ENCODE data around the gene USP49.

Gene USP49

DNA sequence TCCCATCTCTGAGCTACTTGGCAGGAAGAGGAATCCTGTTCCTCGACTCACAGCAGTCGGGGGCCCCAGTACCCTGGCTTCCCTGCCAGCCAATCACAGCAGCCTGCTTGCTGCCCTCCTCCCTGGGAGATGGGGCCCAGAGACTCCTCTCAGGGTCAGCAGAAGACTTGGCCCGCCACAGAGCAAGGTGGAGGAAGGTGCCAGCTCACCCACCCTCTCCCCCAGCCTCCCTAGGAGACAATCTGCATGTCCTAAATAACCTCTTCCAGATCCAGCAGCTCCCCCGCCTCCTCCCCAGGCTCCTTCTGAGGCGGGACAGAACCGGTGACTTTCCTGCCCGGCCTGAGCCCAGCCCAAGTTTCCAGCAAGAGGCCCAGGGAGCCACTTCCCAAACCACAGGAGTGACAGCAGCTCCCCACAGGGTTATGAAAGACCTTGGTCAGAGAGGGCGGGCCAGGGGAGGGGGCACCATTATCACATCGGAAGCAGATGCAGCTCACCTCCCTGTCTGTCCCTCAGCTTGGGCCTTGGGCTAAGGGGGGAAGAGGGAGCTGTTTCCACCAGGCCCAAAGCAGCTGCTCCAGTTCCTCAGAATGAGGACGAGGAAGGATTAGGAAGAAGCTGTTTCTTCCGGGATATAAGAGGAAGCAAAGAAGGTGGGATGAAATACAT is 44.1 kb upstream of the USP49 start:
- H3K9ac ChIP-seq (ENCODE audit: low read depth, low read length, poor library complexity), result peak overlapping the region; percentile 73
- H3K9me3 ChIP-seq (replicated peaks in 1 of 2; ENCODE audit: control insufficient read depth in 2 of 2, insufficient read depth in 1 of 2, low read depth in 1 of 2, low read length in 2 of 2), result no peaks in the 10 kb centered on the region
- H2BK15ac ChIP-seq (ENCODE audit: low read length), result no peak overlapping the region
- H3K4me1 ChIP-seq (ENCODE audit: control insufficient read depth in 2 of 2, insufficient read depth in 1 of 2, low read depth in 1 of 2, low read length in 2 of 2), result peaks cover 18 to 21% of the 10 kb centered on the region in 2 donors
- H3K4me2 ChIP-seq (ENCODE audit: insufficient read depth, low read length, poor library complexity, severe bottlenecking), result no peak overlapping the region
- no peak overlapping the region for H4K8ac ChIP-seq (ENCODE audit: low read depth, low read length)
- no CpG with 5 or more reads among the region's 11 CpGs for WGBS, 2 donors (ENCODE audit: extremely low coverage in 2 of 2, insufficient read length in 2 of 2, insufficient replicate concordance in 1 of 2)
- no peak overlapping the region for H2BK5ac ChIP-seq (ENCODE audit: low read length)
- H3K36me3 ChIP-seq (replicated peaks in 1 of 2; ENCODE audit: control insufficient read depth in 2 of 2, insufficient read depth in 2 of 2, low read length in 2 of 2), result peaks cover 15 to 42% of the 10 kb centered on the region in 2 donors
- peak overlapping the region; percentile 39 for H3K27ac ChIP-seq (replicated peaks; ENCODE audit: low read length)
- no peak overlapping the region for H3K14ac ChIP-seq (ENCODE audit: low read length)
- H2AK5ac ChIP-seq (ENCODE audit: low read depth, low read length), result no peak overlapping the region
- no peak overlapping the region for H3K18ac ChIP-seq (ENCODE audit: low read length)
- peak overlapping the region; percentile 0 for H2AFZ ChIP-seq (ENCODE audit: low read length)
- DNase-seq (ENCODE audit: low spot score), result peak; percentile 29
- H3K79me1 ChIP-seq (ENCODE audit: low read depth, low read length), result peaks cover 6% of the 10 kb centered on the region
- no peak overlapping the region for H3K4me3 ChIP-seq (ENCODE audit: low read length in 2 of 2)
- H2BK12ac ChIP-seq (ENCODE audit: low read length), result no peak overlapping the region
- H3K4ac ChIP-seq (ENCODE audit: low read length), result no peak overlapping the region
- H2BK120ac ChIP-seq (ENCODE audit: low read depth, low read length), result no peak overlapping the region
- H3K27me3 ChIP-seq (ENCODE audit: control insufficient read depth in 3 of 3, insufficient read depth in 3 of 3, low read depth in 1 of 3, low read length in 3 of 3), result no peaks in the 10 kb centered on the region
- no peak overlapping the region for H3K23ac ChIP-seq (ENCODE audit: low read depth, low read length, poor library complexity)
- no peak overlapping the region for H4K91ac ChIP-seq (ENCODE audit: low read depth, low read length, poor library complexity)

DNA sequence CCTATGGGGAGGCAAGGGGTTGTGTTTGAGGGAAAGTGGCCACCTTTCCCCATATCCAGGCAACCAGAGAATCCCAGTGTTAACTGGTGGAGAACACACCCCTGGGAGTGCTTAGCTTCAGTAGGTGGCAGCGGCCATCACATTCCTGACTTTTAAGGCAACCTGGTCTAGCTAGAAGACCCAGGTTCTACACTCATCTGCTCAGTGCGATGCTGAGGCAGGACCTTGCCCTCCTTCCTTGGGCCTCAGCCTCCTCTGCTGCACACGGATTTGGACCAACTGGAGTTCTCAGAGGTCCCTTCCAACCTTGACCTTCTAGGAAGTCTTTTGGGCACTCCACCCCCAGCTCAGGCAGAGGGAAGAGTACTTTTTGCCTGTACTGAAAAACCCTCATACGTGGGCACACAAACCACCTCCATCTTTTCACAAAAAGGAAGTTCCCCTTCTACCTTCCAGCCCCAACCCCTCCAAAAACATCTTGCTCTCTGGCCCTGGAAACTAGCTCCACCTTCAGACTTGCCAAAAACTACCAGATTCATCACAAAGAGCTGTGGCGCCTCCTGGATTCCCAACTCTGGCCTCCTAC is 43.5 kb upstream of the USP49 start:
- Histone ChIP-seq H4K91ac (ENCODE audit: low read depth, low read length, poor library complexity) (no peak overlapping the region), H3K4ac (ENCODE audit: low read length) (no peak overlapping the region), H4K8ac (ENCODE audit: low read depth, low read length) (no peak overlapping the region), H3K79me1 (ENCODE audit: low read depth, low read length) (peaks cover 6% of the 10 kb centered on the region), H3K9me3 (replicated peaks in 1 of 2; ENCODE audit: control insufficient read depth in 2 of 2, insufficient read depth in 1 of 2, low read depth in 1 of 2, low read length in 2 of 2) (no peaks in the 10 kb centered on the region), H2BK12ac (ENCODE audit: low read length) (no peak overlapping the region), H2AFZ (ENCODE audit: low read length) (no peak overlapping the region), H3K27ac (replicated peaks; ENCODE audit: low read length) (no peak overlapping the region), H3K23ac (ENCODE audit: low read depth, low read length, poor library complexity) (peak overlapping the region; percentile 51), H2BK15ac (ENCODE audit: low read length) (no peak overlapping the region), H2BK120ac (ENCODE audit: low read depth, low read length) (no peak overlapping the region), H3K36me3 (replicated peaks in 1 of 2; ENCODE audit: control insufficient read depth in 2 of 2, insufficient read depth in 2 of 2, low read length in 2 of 2) (peaks cover 18 to 48% of the 10 kb centered on the region in 2 donors), H3K4me3 (ENCODE audit: low read length in 2 of 2) (no peak overlapping the region), H3K4me2 (ENCODE audit: insufficient read depth, low read length, poor library complexity, severe bottlenecking) (no peak overlapping the region), H3K27me3 (ENCODE audit: control insufficient read depth in 3 of 3, insufficient read depth in 3 of 3, low read depth in 1 of 3, low read length in 3 of 3) (no peaks in the 10 kb centered on the region), H3K14ac (ENCODE audit: low read length) (no peak overlapping the region), H3K4me1 (ENCODE audit: control insufficient read depth in 2 of 2, insufficient read depth in 1 of 2, low read depth in 1 of 2, low read length in 2 of 2) (peaks cover 18 to 21% of the 10 kb centered on the region in 2 donors), H2BK5ac (ENCODE audit: low read length) (no peak overlapping the region), H3K18ac (ENCODE audit: low read length) (no peak overlapping the region), H3K9ac (ENCODE audit: low read depth, low read length, poor library complexity) (no peak overlapping the region), H2AK5ac (ENCODE audit: low read depth, low read length) (no peak overlapping the region)
- WGBS, 2 donors (ENCODE audit: extremely low coverage in 2 of 2, insufficient read length in 2 of 2, insufficient replicate concordance in 1 of 2), result no CpG with 5 or more reads among the region's 5 CpGs
- DNase-seq (ENCODE audit: low spot score), result no peak

DNA sequence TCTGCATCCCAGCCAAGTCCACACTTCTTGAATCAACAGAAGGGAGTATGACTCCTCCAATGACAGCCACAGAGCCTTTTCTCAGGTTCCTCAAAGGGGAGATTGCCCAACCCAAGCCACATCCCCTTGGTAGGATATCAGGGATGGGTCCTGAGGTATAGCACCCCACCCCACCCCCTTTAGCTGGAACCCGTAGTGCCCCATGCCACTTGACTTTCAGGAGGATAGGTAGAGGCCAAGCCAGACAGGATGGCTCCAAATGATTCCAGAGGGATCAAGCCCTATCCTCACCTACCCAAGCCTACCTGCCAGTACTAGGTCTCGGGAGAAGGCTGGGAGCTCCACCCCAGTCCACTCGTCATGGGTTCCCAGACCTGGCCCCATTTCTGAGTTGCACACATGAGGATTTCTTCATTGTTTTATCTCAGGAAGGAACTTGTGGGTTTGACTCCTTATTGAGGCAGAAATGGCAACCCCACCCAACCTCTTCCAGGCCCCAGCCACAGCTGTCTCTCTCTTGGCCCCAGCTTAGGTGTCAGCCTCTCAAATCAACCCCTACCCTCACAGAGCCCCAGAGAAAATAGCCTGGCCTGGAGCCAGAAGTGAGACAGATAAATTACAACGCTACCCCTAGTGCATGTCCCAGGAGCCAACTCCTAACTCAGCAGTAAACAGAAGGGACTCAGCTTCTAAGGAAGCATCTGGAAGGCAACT is 42.8 kb upstream of the USP49 start:
- Histone ChIP-seq H3K9me3 (replicated peaks in 1 of 2; ENCODE audit: control insufficient read depth in 2 of 2, insufficient read depth in 1 of 2, low read depth in 1 of 2, low read length in 2 of 2) (no peaks in the 10 kb centered on the region), H3K36me3 (replicated peaks in 1 of 2; ENCODE audit: control insufficient read depth in 2 of 2, insufficient read depth in 2 of 2, low read length in 2 of 2) (peaks cover 20 to 54% of the 10 kb centered on the region in 2 donors), H2BK15ac (ENCODE audit: low read length) (no peak overlapping the region), H2BK12ac (ENCODE audit: low read length) (no peak overlapping the region), H3K23ac (ENCODE audit: low read depth, low read length, poor library complexity) (no peak overlapping the region), H4K8ac (ENCODE audit: low read depth, low read length) (no peak overlapping the region), H3K79me1 (ENCODE audit: low read depth, low read length) (peaks cover 6% of the 10 kb centered on the region), H3K27me3 (ENCODE audit: control insufficient read depth in 3 of 3, insufficient read depth in 3 of 3, low read depth in 1 of 3, low read length in 3 of 3) (no peaks in the 10 kb centered on the region), H4K91ac (ENCODE audit: low read depth, low read length, poor library complexity) (no peak overlapping the region), H2BK120ac (ENCODE audit: low read depth, low read length) (no peak overlapping the region), H3K18ac (ENCODE audit: low read length) (no peak overlapping the region), H3K4me1 (ENCODE audit: control insufficient read depth in 2 of 2, insufficient read depth in 1 of 2, low read depth in 1 of 2, low read length in 2 of 2) (peaks cover 18 to 21% of the 10 kb centered on the region in 2 donors), H2AK5ac (ENCODE audit: low read depth, low read length) (peak overlapping the region; percentile 7), H3K14ac (ENCODE audit: low read length) (no peak overlapping the region), H2BK5ac (ENCODE audit: low read length) (no peak overlapping the region), H3K27ac (replicated peaks; ENCODE audit: low read length) (no peak overlapping the region), H2AFZ (ENCODE audit: low read length) (no peak overlapping the region), H3K9ac (ENCODE audit: low read depth, low read length, poor library complexity) (no peak overlapping the region), H3K4me2 (ENCODE audit: insufficient read depth, low read length, poor library complexity, severe bottlenecking) (no peak overlapping the region), H3K4me3 (ENCODE audit: low read length in 2 of 2) (no peak overlapping the region), H3K4ac (ENCODE audit: low read length) (no peak overlapping the region)
- no peak for DNase-seq (ENCODE audit: low spot score)
- WGBS, 2 donors (ENCODE audit: extremely low coverage in 2 of 2, insufficient read length in 2 of 2, insufficient replicate concordance in 1 of 2), result no CpG with 5 or more reads among the region's 4 CpGs

DNA sequence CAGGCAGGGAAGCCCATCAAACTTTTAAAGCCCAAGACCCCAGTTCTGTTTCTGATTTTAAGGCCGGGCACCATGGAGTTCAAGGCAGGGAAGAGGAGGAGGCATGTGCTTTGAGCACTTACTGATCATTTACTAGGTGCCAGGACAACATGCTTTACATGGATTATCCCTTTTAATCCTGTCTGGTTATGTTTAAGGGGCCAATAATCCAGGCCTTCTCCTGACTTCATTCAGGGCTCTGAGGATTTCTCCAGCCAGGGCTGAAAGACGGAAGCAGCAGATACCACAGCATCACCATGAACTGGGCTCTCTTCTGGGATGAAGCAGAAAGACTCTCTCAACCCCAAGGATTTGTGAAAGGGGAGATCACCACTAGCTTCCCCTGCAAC is 42.3 kb upstream of the USP49 start:
- Histone ChIP-seq H2BK15ac (ENCODE audit: low read length) (no peak overlapping the region), H2BK5ac (ENCODE audit: low read length) (no peak overlapping the region), H3K4me1 (ENCODE audit: control insufficient read depth in 2 of 2, insufficient read depth in 1 of 2, low read depth in 1 of 2, low read length in 2 of 2) (peaks cover 18 to 21% of the 10 kb centered on the region in 2 donors), H3K18ac (ENCODE audit: low read length) (no peak overlapping the region), H3K4me3 (ENCODE audit: low read length in 2 of 2) (no peak overlapping the region), H3K23ac (ENCODE audit: low read depth, low read length, poor library complexity) (no peak overlapping the region), H4K8ac (ENCODE audit: low read depth, low read length) (no peak overlapping the region), H3K27me3 (ENCODE audit: control insufficient read depth in 3 of 3, insufficient read depth in 3 of 3, low read depth in 1 of 3, low read length in 3 of 3) (no peaks in the 10 kb centered on the region), H3K36me3 (replicated peaks in 1 of 2; ENCODE audit: control insufficient read depth in 2 of 2, insufficient read depth in 2 of 2, low read length in 2 of 2) (peaks cover 26 to 60% of the 10 kb centered on the region in 2 donors), H3K9ac (ENCODE audit: low read depth, low read length, poor library complexity) (no peak overlapping the region), H4K91ac (ENCODE audit: low read depth, low read length, poor library complexity) (no peak overlapping the region), H3K79me1 (ENCODE audit: low read depth, low read length) (peaks cover 6% of the 10 kb centered on the region), H3K4me2 (ENCODE audit: insufficient read depth, low read length, poor library complexity, severe bottlenecking) (no peak overlapping the region), H3K4ac (ENCODE audit: low read length) (no peak overlapping the region), H2AFZ (ENCODE audit: low read length) (no peak overlapping the region), H2BK12ac (ENCODE audit: low read length) (no peak overlapping the region), H2AK5ac (ENCODE audit: low read depth, low read length) (no peak overlapping the region), H3K14ac (ENCODE audit: low read length) (no peak overlapping the region), H3K27ac (replicated peaks; ENCODE audit: low read length) (no peak overlapping the region), H2BK120ac (ENCODE audit: low read depth, low read length) (no peak overlapping the region), H3K9me3 (replicated peaks in 1 of 2; ENCODE audit: control insufficient read depth in 2 of 2, insufficient read depth in 1 of 2, low read depth in 1 of 2, low read length in 2 of 2) (no peaks in the 10 kb centered on the region)
- WGBS, 2 donors (ENCODE audit: extremely low coverage in 2 of 2, insufficient read length in 2 of 2, insufficient replicate concordance in 1 of 2), result no CpG with 5 or more reads among the region's 2 CpGs
- DNase-seq (ENCODE audit: low spot score), result no peak

Measured in neuronal stem cell (in vitro differentiated cells).